ENCODE data around the gene FAM184A.
"Not testable (repeated sequence)": the region's sequence is repeated elsewhere in the genome, so short reads cannot be mapped to it uniquely, and the experiment has no call there.

FAM184A gene

GRCh38 chr6:119105282-119105681, 26.8 kb upstream of the FAM184A start:
- Histone ChIP-seq H3K4me2 (ENCODE audit: low read depth, low read length, poor library complexity, severe bottlenecking) (no peak overlapping the region), H3K4me1 (ENCODE audit: insufficient read depth, low read length, poor library complexity, severe bottlenecking) (no peaks in the 10 kb centered on the region), H3K27me3 (ENCODE audit: insufficient read depth, low read length, poor library complexity, severe bottlenecking) (no peaks in the 10 kb centered on the region), H2AFZ (ENCODE audit: low read length) (no peak overlapping the region), H3F3A (ENCODE audit: low read depth) (no peaks in the 10 kb centered on the region), H3K79me2 (ENCODE audit: insufficient read depth, low read length) (no peaks in the 10 kb centered on the region), H3K36me3 (ENCODE audit: insufficient read depth, low read length) (no peaks in the 10 kb centered on the region), H3K9ac (ENCODE audit: low read depth, low read length, poor library complexity, severe bottlenecking) (no peak overlapping the region), H3K9me3 (ENCODE audit: insufficient read depth, low read depth, low read length) (no peaks in the 10 kb centered on the region), H3K9me2 (replicated peaks; ENCODE audit: low read depth, low read length) (no peaks in the 10 kb centered on the region), H3K4me3 (ENCODE audit: low read length, poor library complexity, severe bottlenecking) (no peak overlapping the region), H4K20me1 (ENCODE audit: insufficient read depth, low read length, poor library complexity, severe bottlenecking) (no peaks in the 10 kb centered on the region)
- no peak for TF ChIP-seq EZH2phosphoT487 (IDR thresholded peaks at IDR 0.05; ENCODE audit: borderline replicate concordance)
- TF ChIP-seq CTCF (conservative IDR thresholded peaks at IDR 0.05; ENCODE audit: low read length): no peak

DNA sequence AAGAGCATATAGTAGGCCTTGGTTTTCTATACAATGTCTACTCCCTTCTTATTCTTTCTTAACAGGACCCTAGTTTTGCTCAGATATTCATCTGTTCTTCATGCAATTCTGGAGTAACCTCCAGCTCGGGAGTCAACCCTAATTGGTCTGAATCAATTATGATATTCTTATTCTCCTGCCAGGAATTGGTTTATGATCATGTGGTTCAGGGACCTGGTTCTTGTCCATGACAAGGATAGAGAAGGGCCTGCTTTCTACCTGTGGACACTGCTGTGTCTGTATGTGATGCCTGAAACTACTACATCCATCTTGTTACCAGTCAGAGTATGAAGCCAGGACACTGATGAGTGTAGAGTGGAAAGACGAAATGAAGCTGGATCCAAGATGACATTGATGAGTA, 24.4 kb upstream of the FAM184A start:
- Histone ChIP-seq H2AFZ (ENCODE audit: low read length) (no peak overlapping the region), H3F3A (ENCODE audit: low read depth) (no peaks in the 10 kb centered on the region), H3K9me3 (ENCODE audit: insufficient read depth, low read depth, low read length) (no peaks in the 10 kb centered on the region), H4K20me1 (ENCODE audit: insufficient read depth, low read length, poor library complexity, severe bottlenecking) (no peaks in the 10 kb centered on the region), H3K4me3 (ENCODE audit: low read length, poor library complexity, severe bottlenecking) (no peak overlapping the region), H3K79me2 (ENCODE audit: insufficient read depth, low read length) (no peaks in the 10 kb centered on the region), H3K27me3 (ENCODE audit: insufficient read depth, low read length, poor library complexity, severe bottlenecking) (no peaks in the 10 kb centered on the region), H3K36me3 (ENCODE audit: insufficient read depth, low read length) (no peaks in the 10 kb centered on the region), H3K9ac (ENCODE audit: low read depth, low read length, poor library complexity, severe bottlenecking) (no peak overlapping the region), H3K9me2 (replicated peaks; ENCODE audit: low read depth, low read length) (no peaks in the 10 kb centered on the region), H3K4me2 (ENCODE audit: low read depth, low read length, poor library complexity, severe bottlenecking) (no peak overlapping the region), H3K4me1 (ENCODE audit: insufficient read depth, low read length, poor library complexity, severe bottlenecking) (no peaks in the 10 kb centered on the region)
- no peak for TF ChIP-seq CTCF (conservative IDR thresholded peaks at IDR 0.05; ENCODE audit: low read length)
- no peak for TF ChIP-seq EZH2phosphoT487 (IDR thresholded peaks at IDR 0.05; ENCODE audit: borderline replicate concordance)

DNA sequence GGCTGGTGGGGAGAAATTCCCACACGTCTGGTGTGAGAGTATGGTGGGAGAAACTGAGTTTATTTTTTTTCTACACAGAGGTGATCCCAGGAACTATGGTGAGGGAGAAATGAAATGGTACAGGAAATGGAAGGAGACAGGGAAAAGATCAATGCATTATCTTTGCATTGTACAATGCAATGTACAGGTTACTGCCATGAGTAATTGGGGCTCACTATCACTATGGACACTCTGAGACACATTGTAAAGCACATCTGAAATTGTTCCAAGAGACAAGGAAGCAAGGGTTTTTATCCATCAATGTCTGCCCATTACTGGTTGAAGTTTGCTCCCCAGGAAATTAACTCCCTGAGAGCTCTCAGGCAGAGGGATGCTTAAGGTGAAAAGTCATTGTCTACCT, 21.7 kb upstream of the FAM184A start:
- H3K9me2 ChIP-seq (replicated peaks; ENCODE audit: low read depth, low read length): no peaks in the 10 kb centered on the region
- H3F3A ChIP-seq (ENCODE audit: low read depth): no peaks in the 10 kb centered on the region
- H3K9ac ChIP-seq (ENCODE audit: low read depth, low read length, poor library complexity, severe bottlenecking): no peak overlapping the region
- no peaks in the 10 kb centered on the region for H3K4me1 ChIP-seq (ENCODE audit: insufficient read depth, low read length, poor library complexity, severe bottlenecking)
- H3K27me3 ChIP-seq (ENCODE audit: insufficient read depth, low read length, poor library complexity, severe bottlenecking): no peaks in the 10 kb centered on the region
- no peak overlapping the region for H3K4me2 ChIP-seq (ENCODE audit: low read depth, low read length, poor library complexity, severe bottlenecking)
- no peak for TF ChIP-seq EZH2phosphoT487 (IDR thresholded peaks at IDR 0.05; ENCODE audit: borderline replicate concordance)
- no peak for TF ChIP-seq CTCF (conservative IDR thresholded peaks at IDR 0.05; ENCODE audit: low read length)
- H3K9me3 ChIP-seq (ENCODE audit: insufficient read depth, low read depth, low read length): no peaks in the 10 kb centered on the region
- H4K20me1 ChIP-seq (ENCODE audit: insufficient read depth, low read length, poor library complexity, severe bottlenecking): no peaks in the 10 kb centered on the region
- no peak overlapping the region for H2AFZ ChIP-seq (ENCODE audit: low read length)
- no peaks in the 10 kb centered on the region for H3K79me2 ChIP-seq (ENCODE audit: insufficient read depth, low read length)
- no peaks in the 10 kb centered on the region for H3K36me3 ChIP-seq (ENCODE audit: insufficient read depth, low read length)
- no peak overlapping the region for H3K4me3 ChIP-seq (ENCODE audit: low read length, poor library complexity, severe bottlenecking)

DNA sequence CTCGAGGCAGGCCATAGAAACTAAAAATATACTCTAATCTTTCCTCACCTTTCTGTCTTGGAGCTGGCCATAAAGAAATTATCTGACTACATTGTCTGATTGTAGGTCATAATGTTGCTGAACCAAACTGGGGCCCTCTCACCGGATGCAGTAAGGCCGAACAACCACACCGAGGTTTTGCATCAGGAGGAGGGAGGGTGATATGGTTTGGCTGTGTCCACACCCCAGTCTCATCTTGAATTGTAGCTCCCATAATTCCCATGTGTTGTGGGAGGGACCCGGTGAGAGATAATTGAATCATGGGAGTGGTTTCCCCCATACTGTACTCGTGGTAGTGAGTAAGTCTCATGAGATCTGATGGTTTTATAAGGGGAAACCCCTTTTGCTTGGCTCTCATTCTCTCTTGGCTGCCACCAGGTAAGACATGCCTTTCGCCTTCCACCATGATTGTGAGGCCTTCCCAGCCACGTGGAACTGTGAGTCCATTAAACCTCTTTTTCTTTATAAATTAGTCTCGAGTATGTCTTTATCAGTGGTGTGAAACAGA, 19.4 kb upstream of the FAM184A start:
- not testable (repeated sequence) for H3K9me2 ChIP-seq (replicated peaks; ENCODE audit: low read depth, low read length); H3K79me2 ChIP-seq (ENCODE audit: insufficient read depth, low read length); H3K27me3 ChIP-seq (ENCODE audit: insufficient read depth, low read length, poor library complexity, severe bottlenecking); H3K9ac ChIP-seq (ENCODE audit: low read depth, low read length, poor library complexity, severe bottlenecking); H2AFZ ChIP-seq (ENCODE audit: low read length); H4K20me1 ChIP-seq (ENCODE audit: insufficient read depth, low read length, poor library complexity, severe bottlenecking); H3K4me2 ChIP-seq (ENCODE audit: low read depth, low read length, poor library complexity, severe bottlenecking); H3K36me3 ChIP-seq (ENCODE audit: insufficient read depth, low read length); H3K4me3 ChIP-seq (ENCODE audit: low read length, poor library complexity, severe bottlenecking); H3K4me1 ChIP-seq (ENCODE audit: insufficient read depth, low read length, poor library complexity, severe bottlenecking); H3F3A ChIP-seq (ENCODE audit: low read depth); H3K9me3 ChIP-seq (ENCODE audit: insufficient read depth, low read depth, low read length)

Data from Loucy (cell line).